ENCODE results near the gene ZFAND2B. TPM values are rescaled to one million over a fixed set of nuclear protein-coding genes. Genes with fewer than 3 reads are reported as not detected.

Gene ZFAND2B
- polyA plus RNA-seq, 1 of the 3 experiments (the other 2 are of a cell fraction): 39.9 TPM

- H3K4me2 ChIP-seq: no peak overlapping the region
- CTCF ChIA-PET: interaction anchor here (1.2 to 4.1 kb wide), 4 partner anchors 10 to 112 kb away, joined by 3 to 12 read pairs (median 6); partner anchors contain the start of gene NHEJ1
- no peaks in the 10 kb centered on the region for H3K27me3 ChIP-seq (ENCODE audit: insufficient read depth)
- H3K79me2 ChIP-seq (ENCODE audit: insufficient read depth): peaks cover 25% of the 10 kb centered on the region
- peaks cover 13% of the 10 kb centered on the region for H3F3A ChIP-seq (replicated peaks; ENCODE audit: insufficient read depth)
- H3K4me3 ChIP-seq (ENCODE audit: low read depth in 2 of 2, low read length in 1 of 2): no peak overlapping the region
- POLR2A ChIA-PET: no interaction called here
- peaks cover 50 to 52% of the 10 kb centered on the region in 2 experiments for H3K36me3 ChIP-seq (replicated peaks in 1 of 2; ENCODE audit: control insufficient read depth in 1 of 2, insufficient read depth in 2 of 2, low read length in 1 of 2)
- no peak overlapping the region for H3K27ac ChIP-seq (ENCODE audit: low read depth in 2 of 2, low read length in 1 of 2)
- no peak overlapping the region for H3K9ac ChIP-seq
- H3K9me2 ChIP-seq: no peaks in the 10 kb centered on the region
- H4K20me1 ChIP-seq (ENCODE audit: insufficient read depth): peaks cover 10% of the 10 kb centered on the region
- WGBS (ENCODE audit: low lambda C conversion rate): 92% methylated on average over 6 of the region's 6 CpGs
- H2AFZ ChIP-seq (ENCODE audit: low read depth): no peak overlapping the region
- H3K4me1 ChIP-seq (ENCODE audit: control insufficient read depth in 1 of 2, insufficient read depth in 2 of 2, low read depth in 1 of 2, low read length in 1 of 2): peaks cover 0 to 9% of the 10 kb centered on the region in 2 experiments; a peak in 2 of 4 replicates
- TF ChIP-seq CHD2 (IDR thresholded peaks at IDR 0.05; ENCODE audit: low read length, partially characterized antibody): no peak
- TF ChIP-seq POLR2AphosphoS5 (IDR thresholded peaks at IDR 0.05; ENCODE audit: low read depth, low read length): no peak
- TF ChIP-seq MAX (IDR thresholded peaks at IDR 0.05; ENCODE audit: low read depth): no peak
- no peak for TF ChIP-seq FOXM1 (IDR thresholded peaks at IDR 0.05; ENCODE audit: low read depth)
- no peak for TF ChIP-seq EZH2phosphoT487 (IDR thresholded peaks at IDR 0.05; ENCODE audit: borderline replicate concordance, low read depth)
- no peak for TF ChIP-seq TEAD4 (IDR thresholded peaks at IDR 0.05; ENCODE audit: borderline replicate concordance, insufficient read depth)
- TF ChIP-seq RFX5 (IDR thresholded peaks at IDR 0.05; ENCODE audit: low read length): no peak
- no peak for TF ChIP-seq TCF12 (IDR thresholded peaks at IDR 0.05)
- no peak for TF ChIP-seq MEF2A (IDR thresholded peaks at IDR 0.05; ENCODE audit: borderline replicate concordance, low read depth)
- TF ChIP-seq ELF1 (IDR thresholded peaks at IDR 0.05): no peak
- no peak for TF ChIP-seq PBX3 (IDR thresholded peaks at IDR 0.05)
- TF ChIP-seq GATA2 (CRISPR knock-in tag; IDR thresholded peaks at IDR 0.05): no peak
- no peak for TF ChIP-seq REST (IDR thresholded peaks at IDR 0.05; ENCODE audit: low read depth, low read length)
- no peak for TF ChIP-seq FOSL2 (IDR thresholded peaks at IDR 0.05; ENCODE audit: borderline replicate concordance, low read depth)
- TF ChIP-seq RXRA (IDR thresholded peaks at IDR 0.05; ENCODE audit: borderline replicate concordance, low read depth): no peak
- TF ChIP-seq GABPA (IDR thresholded peaks at IDR 0.05; ENCODE audit: low read depth): no peak
- H3K9me3 ChIP-seq: no peaks in the 10 kb centered on the region
- no peak for DNase-seq
Measured at GRCh38 chr2:219183151-219183772, 23.3 kb upstream of the ZFAND2B start.

Measured in SK-N-SH (cell line).